Kidney epithelial cell (primary cell): ENCODE results near the gene STOML1. TPM values are rescaled to one million over a fixed set of nuclear protein-coding genes. Genes with fewer than 3 reads are reported as not detected.
"Not testable (repeated sequence)": the region's sequence is repeated elsewhere in the genome, so short reads cannot be mapped to it uniquely, and the experiment has no call there.

Experiments used
- DNase-seq: peaks from one replicate; pipeline ENCODE4 v3.0.0-alpha.2; 2010; ENCODE audit warnings: low read depth
- H3K27me3 ChIP-seq: 2 replicates; pipeline ENCODE4 v1.6.0; 2011; ENCODE audit warnings: low read length; ENCODE audit not compliant: control insufficient read depth, insufficient read depth
- H3K36me3 ChIP-seq: 2 replicates; pipeline ENCODE4 v1.5.1; 2011; ENCODE audit warnings: low read length; ENCODE audit not compliant: control insufficient read depth, insufficient read depth
- H3K4me3 ChIP-seq: 2 replicates; pipeline ENCODE4 v1.5.1; 2011; ENCODE audit warnings: low read depth, mild to moderate bottlenecking, control low read depth, low read length
- CTCF ChIP-seq: IDR thresholded peaks from 2 replicates; pipeline ENCODE4 v1.5.1; 2011; ENCODE audit warnings: mild to moderate bottlenecking, moderate library complexity, low read length, control low read depth, inconsistent platforms; ENCODE audit not compliant: insufficient read depth, poor library complexity, severe bottlenecking
- total RNA-seq: library from RNA; depleted of rRNA; stranded (reverse); fragments of >200 nt; gene quantifications from 2 replicates; pipeline ENCODE4 v1.2.3, GENCODE V29; 2015

Gene STOML1
- total RNA-seq, 1 donor from 2014 or later: 18.3 TPM

GRCh38 chr15:73968461-73968860 is 23.6 kb downstream of the STOML1 start:
- no peak for TF ChIP-seq CTCF
- no peaks in the 10 kb centered on the region for H3K36me3 ChIP-seq
- DNase-seq: no peak
- H3K27me3 ChIP-seq: no peaks in the 10 kb centered on the region
- no peak overlapping the region for H3K4me3 ChIP-seq

DNA sequence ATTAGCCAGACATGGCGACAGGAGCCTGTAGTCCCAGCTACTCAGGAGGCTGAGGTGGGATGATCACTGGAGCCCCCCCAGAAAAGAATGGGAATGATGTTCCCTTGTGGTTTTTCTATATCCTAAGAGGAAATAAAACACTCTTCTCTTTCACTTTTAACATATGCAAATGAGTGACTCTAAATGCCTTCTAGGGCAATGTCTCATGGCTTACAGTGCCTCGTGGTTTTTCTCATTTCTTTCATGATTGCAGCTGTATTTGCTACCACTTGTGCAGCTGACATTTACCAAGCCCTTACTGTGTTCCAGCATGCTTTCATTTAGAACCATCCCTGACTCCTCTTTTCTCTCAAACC is 26.4 kb downstream of the STOML1 start:
- no peaks in the 10 kb centered on the region for H3K27me3 ChIP-seq
- H3K4me3 ChIP-seq: no peak overlapping the region
- DNase-seq: no peak

GRCh38 chr15:73965094-73965757 is 26.9 kb downstream of the STOML1 start:
- DNase-seq: no peak
- Histone ChIP-seq H3K27me3 (no peaks in the 10 kb centered on the region), H3K4me3 (no peak overlapping the region), H3K36me3 (no peaks in the 10 kb centered on the region)
- TF ChIP-seq CTCF: no peak

More for the DNA sequence above, 26.4 kb downstream of the STOML1 start:
- no peak for TF ChIP-seq CTCF
- H3K36me3 ChIP-seq: no peaks in the 10 kb centered on the region

GRCh38 chr15:73964736-73965093 is 27.4 kb downstream of the STOML1 start:
- H3K36me3 ChIP-seq: no peaks in the 10 kb centered on the region
- no peak overlapping the region for H3K4me3 ChIP-seq
- no peak for DNase-seq
- peak; percentile 99 for TF ChIP-seq CTCF
- H3K27me3 ChIP-seq: no peaks in the 10 kb centered on the region

- no peaks in the 10 kb centered on the region for H3K27me3 ChIP-seq
- no peak for TF ChIP-seq CTCF
Observed at GRCh38 chr15:73962433-73962832, 29.7 kb downstream of the STOML1 start.

GRCh38 chr15:73960472-73961070 is 31.5 kb downstream of the STOML1 start:
- not testable (repeated sequence) for H3K4me3 ChIP-seq, H3K36me3 ChIP-seq, DNase-seq, H3K27me3 ChIP-seq

More at GRCh38 chr15:73962433-73962832, 29.7 kb downstream of the STOML1 start:
- H3K36me3 ChIP-seq: no peaks in the 10 kb centered on the region
- DNase-seq: no peak
- no peak overlapping the region for H3K4me3 ChIP-seq
